HG02970 (cell line): ENCODE data around the gene BPIFB4.
"Not testable (repeated sequence)": the region's sequence is repeated elsewhere in the genome, so short reads cannot be mapped to it uniquely, and the experiment has no call there.

Experiments used
- ATAC-seq: cut with Tn5 transposase; IDR thresholded peaks from one replicate; pipeline ENCODE4 v1.9.1; 2021; ENCODE audit warnings: mild to moderate bottlenecking, moderate library complexity, moderate number of reproducible peaks; ENCODE audit not compliant: unreplicated experiment, low FRiP score

The BPIFB4 gene

GRCh38 chr20:33112547-33113386 lies 33.3 kb downstream of the BPIFB4 start:
- ATAC-seq: no peak

GRCh38 chr20:33113387-33113908 lies 34.0 kb downstream of the BPIFB4 start:
- no peak for ATAC-seq

- ATAC-seq: not testable (repeated sequence)
These were observed 36.1 kb downstream of the BPIFB4 start for GRCh38 chr20:33115501-33115900.

DNA sequence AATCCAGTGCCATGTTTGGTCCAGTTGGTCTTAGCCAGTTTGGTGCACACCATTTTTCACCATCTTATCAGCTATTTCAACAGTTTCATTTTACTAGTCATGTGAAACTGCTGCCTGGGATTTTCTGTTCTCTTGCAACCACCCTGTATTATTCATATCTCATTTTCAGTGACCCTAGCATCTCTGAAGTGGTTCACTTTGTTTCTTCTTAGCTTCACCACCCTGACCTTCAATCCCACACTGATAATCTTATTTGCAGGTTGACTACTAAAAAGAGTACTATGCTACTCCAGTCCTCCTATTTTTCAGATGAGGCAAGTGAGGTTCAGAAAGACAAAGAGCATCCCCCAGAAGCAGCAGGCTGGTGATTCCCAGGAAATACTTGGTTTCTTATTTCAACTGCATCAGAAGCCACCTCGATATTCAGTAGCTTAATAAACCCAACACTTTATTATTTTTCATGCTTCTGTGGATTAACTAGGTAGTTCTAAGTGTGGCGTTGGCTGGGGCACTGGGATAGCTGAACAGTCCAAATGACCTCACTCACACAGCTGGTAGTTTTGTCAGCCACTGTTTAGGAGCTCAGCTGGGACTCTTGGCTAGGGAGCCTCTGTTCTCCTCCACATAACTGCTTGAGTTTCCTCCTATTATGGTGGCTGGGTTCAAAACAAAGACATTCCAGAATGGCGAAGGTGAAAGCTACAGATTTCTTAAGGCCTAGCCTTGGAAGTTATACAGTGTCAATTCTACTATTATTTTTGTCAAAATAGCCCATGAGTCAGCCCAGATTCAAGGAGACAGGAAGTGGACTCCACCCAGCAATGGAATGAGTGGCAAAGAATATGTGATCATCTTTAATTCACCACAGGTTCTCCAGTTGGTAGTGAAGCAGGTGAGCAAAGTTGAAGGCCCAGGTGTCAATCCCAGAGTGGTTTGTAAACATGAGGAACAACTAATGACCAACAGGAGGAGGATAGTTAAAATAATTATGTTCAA lies 40.6 kb downstream of the BPIFB4 start:
- ATAC-seq: no peak

DNA sequence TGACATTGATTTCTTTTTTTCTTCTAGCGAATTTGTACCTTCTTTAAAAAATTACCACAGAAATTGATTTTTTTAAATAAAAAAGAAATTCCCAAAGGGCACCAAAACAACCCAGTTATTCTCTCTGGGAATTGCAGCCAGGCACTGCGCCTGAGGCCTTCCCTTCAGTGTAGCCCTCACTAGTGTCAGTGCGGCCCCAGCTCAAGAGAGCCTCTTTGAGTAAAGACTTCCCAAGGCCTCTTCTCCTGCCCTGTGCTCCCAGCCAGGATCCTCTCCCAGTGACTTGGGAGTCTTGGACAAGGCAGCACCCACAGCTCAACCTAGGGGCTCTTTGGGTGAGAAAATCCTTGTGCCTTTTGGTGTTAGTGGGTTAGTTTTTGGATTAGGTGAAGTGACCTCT lies 41.5 kb downstream of the BPIFB4 start:
- no peak for ATAC-seq

DNA sequence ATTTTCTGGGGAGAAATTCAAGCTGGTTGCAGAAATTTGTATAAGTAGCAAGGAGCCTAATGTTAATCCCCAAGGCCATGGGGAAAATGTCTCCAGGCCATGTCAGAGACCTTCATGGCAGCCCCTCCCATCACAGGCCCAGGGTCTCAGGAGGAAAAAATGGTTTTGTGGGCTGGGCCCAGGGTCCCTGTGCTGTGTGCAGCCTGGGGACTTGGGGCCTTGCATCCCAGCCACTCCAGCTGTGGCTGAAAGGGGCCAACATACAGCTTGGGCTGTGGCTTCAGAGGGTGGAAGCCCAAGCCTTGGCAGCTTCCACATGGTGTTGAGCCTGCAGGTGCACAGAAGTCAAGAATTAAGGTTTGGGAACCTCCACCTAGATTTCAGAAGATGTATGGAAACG lies 42.9 kb downstream of the BPIFB4 start:
- not testable (repeated sequence) for ATAC-seq

GRCh38 chr20:33124261-33124660 lies 44.8 kb downstream of the BPIFB4 start:
- ATAC-seq: no peak

DNA sequence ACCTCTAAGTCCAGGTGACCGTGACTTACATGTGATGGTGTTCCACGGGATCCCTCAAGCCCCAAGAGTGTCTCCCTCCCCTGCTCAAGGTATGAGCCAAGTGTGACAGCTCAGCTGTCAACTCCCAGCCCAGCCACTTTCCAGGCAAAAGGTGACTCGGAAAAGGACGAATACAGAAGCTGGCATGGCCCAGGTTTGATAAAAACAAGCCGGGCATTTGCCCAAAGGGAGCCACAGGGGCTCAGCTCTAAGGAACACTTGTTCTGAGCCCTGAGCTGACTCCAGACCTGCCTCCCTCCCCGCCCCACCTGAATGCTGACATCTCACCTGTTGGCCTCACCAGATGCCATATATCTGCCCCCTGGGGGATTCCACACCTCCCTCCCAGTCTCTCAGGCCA lies 45.6 kb downstream of the BPIFB4 start:
- no peak for ATAC-seq

GRCh38 chr20:33125983-33126382 lies 46.5 kb downstream of the BPIFB4 start:
- ATAC-seq: no peak

DNA sequence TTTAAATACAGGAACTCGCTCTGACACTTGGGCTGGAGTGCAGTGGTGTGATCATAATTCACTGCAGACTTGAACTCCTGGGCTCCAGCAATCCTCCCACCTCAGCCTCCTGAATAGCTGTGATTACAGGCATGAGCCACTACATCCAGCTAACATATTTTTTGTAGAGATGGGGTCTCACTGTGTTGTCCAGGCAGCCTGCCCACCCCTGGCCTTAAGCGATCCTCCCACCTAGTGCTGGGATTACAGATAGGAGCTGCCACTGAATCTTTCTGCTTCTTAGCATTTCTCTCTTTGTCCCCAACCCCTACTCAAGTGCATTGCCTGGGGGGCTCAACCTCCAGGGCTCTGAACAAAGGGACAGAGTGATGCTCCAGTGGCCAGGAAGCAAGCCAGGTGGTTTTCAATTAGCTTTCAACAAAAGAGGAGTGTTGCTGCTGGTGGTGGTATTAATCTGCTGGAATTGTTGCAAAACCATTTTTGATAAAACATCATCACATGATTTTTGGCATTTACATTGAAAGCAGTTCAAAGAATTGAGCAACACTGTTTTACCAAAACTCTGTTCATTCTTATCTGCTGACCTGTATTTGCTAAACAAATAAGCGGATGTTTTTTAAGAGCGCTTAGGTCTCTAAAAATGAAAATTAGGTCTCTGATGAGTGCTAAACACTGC lies 48.1 kb downstream of the BPIFB4 start:
- ATAC-seq: no peak

DNA sequence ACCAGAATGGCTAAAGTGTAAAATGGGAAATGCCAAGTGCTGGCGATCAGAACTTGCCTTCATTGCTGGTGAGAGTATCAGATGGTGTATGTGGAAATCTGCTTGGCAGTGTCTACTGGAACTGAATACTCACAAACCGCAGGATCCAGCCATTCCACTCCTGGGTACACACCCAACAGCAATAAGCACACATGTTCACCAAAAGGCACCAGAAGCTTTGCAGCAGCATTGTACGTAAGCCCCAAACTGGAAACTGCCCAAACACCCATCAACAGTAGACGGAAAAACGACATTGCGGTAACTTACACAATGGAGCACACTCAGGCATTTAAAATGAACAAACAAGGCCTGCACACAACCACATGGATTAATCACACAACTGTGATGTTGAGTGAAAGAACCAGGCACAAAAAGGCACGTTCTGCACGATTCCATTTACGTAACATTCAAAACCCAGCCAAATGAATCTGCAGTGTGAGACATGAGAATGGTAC lies 51.2 kb downstream of the BPIFB4 start:
- ATAC-seq: no peak

DNA sequence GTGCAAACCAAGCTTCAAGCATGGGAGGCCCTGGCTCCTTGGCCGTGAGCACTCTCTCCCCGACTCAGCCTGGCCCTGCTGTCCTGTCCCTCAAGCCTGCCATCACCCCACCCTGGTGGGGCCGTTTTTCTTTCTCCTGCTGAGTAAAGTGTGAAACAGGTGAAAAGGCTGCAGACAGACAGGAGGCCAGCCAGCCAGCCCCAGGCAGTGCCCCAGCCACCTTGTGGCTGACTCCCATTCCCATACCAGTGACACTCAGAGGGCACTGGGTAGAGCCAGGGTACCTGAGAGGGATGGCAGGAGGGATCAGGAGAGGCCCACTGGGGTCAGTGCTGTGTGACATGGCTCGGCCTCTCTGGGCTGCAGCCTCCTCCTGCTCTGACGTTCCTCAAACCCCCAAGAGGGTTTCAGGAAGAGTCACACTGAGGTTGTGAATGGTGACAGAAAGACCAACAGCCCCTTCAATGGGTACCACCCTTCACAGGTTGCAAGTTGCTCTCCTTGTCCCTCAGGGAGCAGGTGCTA lies 52.6 kb downstream of the BPIFB4 start:
- no peak for ATAC-seq

DNA sequence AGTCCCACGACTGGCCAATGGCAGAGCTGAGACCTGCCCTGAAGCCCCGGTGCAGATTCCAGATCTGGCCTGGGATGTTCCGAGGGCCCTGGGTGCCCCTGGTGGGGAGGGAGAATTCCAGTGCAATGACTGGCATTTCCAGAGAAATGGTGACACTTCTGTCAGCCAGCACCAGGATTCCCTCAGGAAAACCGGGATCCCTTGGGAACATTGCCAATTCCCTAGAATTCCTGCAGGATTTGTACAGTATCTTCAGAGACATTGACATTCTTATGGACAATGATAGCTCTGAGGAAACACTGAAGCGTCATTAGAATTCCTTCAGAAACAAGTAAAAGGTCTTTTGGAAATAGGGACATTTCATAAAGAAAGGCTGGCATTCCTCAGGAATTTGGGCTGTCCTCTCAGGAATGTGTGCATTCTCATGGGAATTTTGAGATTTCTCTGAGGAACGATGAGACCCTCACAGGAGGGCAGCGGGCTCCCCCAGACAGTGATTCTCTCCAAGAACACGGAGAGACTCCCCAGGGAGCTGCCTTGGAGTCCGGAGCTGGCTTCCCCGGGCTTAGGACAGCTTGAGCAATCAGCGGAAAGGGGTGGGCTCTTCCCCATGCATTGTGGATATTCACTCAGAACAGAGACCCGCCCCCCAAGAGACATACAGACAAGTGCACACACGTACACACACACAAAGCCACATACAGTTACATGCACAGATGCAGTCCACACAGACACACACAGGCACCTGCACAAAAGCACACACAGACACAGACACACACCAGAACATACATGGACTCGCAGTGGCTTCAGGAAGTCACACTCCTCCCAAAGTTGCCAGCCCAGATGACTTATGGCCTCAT lies 53.3 kb downstream of the BPIFB4 start:
- ATAC-seq: no peak

GRCh38 chr20:33133373-33133941 lies 54.0 kb downstream of the BPIFB4 start:
- ATAC-seq: no peak

GRCh38 chr20:33137195-33137594 lies 57.8 kb downstream of the BPIFB4 start:
- no peak for ATAC-seq

- no peak for ATAC-seq
These were observed 60.0 kb downstream of the BPIFB4 start for GRCh38 chr20:33139467-33139866.

DNA sequence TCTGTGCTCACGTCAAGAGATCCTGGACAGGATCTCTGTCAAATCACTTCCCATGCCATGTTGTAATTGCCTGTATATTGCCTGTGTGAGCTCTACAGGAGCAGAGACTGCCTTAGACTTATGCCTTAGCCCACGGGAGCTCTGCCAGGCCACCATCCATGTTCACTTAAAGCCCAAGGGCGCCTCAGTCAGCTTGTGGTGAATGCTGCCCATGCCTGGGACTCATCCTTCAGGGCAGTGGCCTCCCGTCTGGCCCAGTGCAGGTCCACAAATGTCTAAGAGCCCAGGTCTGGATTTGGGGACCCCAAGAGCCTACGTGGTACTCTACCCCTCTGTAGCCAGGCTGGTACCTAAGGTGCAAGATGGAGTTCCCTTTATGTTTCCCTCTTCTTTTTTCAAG lies 66.1 kb downstream of the BPIFB4 start:
- no peak for ATAC-seq

GRCh38 chr20:33147299-33147698 lies 67.9 kb downstream of the BPIFB4 start:
- ATAC-seq: no peak

- no peak for ATAC-seq
These were observed 68.6 kb downstream of the BPIFB4 start for GRCh38 chr20:33148040-33148439.
